DOHH2 (cell line): ENCODE measurements around the gene SPOCK3.

Experiments
- H3F3A ChIP-seq: fragments of 200-600 bp; sonication (generic), shearing (Covaris generic); 2 replicates; pipeline ENCODE4 v1.6.0; 2016; ENCODE audit warnings: antibody characterized with exemption, mild to moderate bottlenecking; ENCODE audit not compliant: control insufficient read depth, insufficient read depth
- H3K27ac ChIP-seq: fragments of 200-600 bp; sonication (generic); 2 replicates; pipeline ENCODE4 v1.5.1; 2014; ENCODE audit warnings: low read depth, mild to moderate bottlenecking, low read length, moderate library complexity
- H3K27me3 ChIP-seq: fragments of 200-600 bp; sonication (generic); 2 replicates; pipeline ENCODE4 v1.6.1; 2014; ENCODE audit warnings: mild to moderate bottlenecking, low read length, mixed read lengths; ENCODE audit not compliant: control insufficient read depth
- H3K36me3 ChIP-seq: fragments of 200-600 bp; sonication (generic); 2 replicates; pipeline ENCODE4 v1.6.1; 2014; ENCODE audit warnings: mild to moderate bottlenecking, low read length, moderate library complexity, mixed read lengths; ENCODE audit not compliant: control insufficient read depth
- H3K4me1 ChIP-seq: fragments of 200-600 bp; sonication (generic); 2 replicates; pipeline ENCODE4 v1.6.1; 2014; ENCODE audit warnings: mild to moderate bottlenecking, low read length, mixed read lengths; ENCODE audit not compliant: control insufficient read depth
- H3K4me2 ChIP-seq: fragments of 200-600 bp; sonication (generic); 2 replicates; pipeline ENCODE4 v1.6.0; 2014; ENCODE audit warnings: mild to moderate bottlenecking, low read length, moderate library complexity
- H3K4me3 ChIP-seq: fragments of 200-600 bp; sonication (generic); 2 replicates; pipeline ENCODE4 v1.5.1; 2014; ENCODE audit warnings: mild to moderate bottlenecking, low read length, mixed read lengths
- H3K79me2 ChIP-seq: fragments of 200-600 bp; sonication (generic); 2 replicates; pipeline ENCODE4 v1.6.1; 2014; ENCODE audit warnings: mild to moderate bottlenecking, low read length, mixed read lengths; ENCODE audit not compliant: control insufficient read depth
- H3K9me2 ChIP-seq: fragments of 200-600 bp; sonication (generic); replicated peaks from 2 replicates; pipeline ENCODE4 v1.6.1; 2014; ENCODE audit warnings: mild to moderate bottlenecking, low read length, mixed read lengths; ENCODE audit not compliant: control insufficient read depth
- H3K9me3 ChIP-seq: fragments of 200-600 bp; sonication (generic); 2 replicates; pipeline ENCODE4 v1.6.1; 2014; ENCODE audit warnings: antibody characterized with exemption, low read length, mixed read lengths; ENCODE audit not compliant: control insufficient read depth, insufficient read depth
- H4K20me1 ChIP-seq: fragments of 200-600 bp; sonication (generic); 2 replicates; pipeline ENCODE4 v1.6.0; 2014; ENCODE audit warnings: low read depth, mild to moderate bottlenecking, antibody characterized with exemption, low read length, moderate library complexity; ENCODE audit not compliant: control insufficient read depth, insufficient read depth
- CTCF ChIP-seq: fragments of 200-600 bp; sonication (generic); IDR thresholded peaks from one replicate; pipeline ENCODE4 v1.5.1; 2014; ENCODE audit warnings: antibody characterized with exemption, mild to moderate bottlenecking, low read depth, low read length; ENCODE audit not compliant: poor library complexity, severe bottlenecking
- EZH2phosphoT487 ChIP-seq: fragments of 200-600 bp; sonication (generic); IDR thresholded peaks from 2 replicates; pipeline ENCODE4 v1.6.1; 2017; ENCODE audit warnings: borderline replicate concordance, mild to moderate bottlenecking, antibody characterized with exemption, low read length, moderate library complexity, mixed read lengths

The SPOCK3 gene

GRCh38 chr4:166822386-166822785 lies 411.9 kb downstream of the SPOCK3 start:
- H3K27ac ChIP-seq: no peak overlapping the region

GRCh38 chr4:166816890-166817289 lies 417.4 kb downstream of the SPOCK3 start:
- H3K27ac ChIP-seq: no peak overlapping the region
- H3K9me3 ChIP-seq: no peaks in the 10 kb centered on the region
- H3K4me2 ChIP-seq: no peak overlapping the region
- no peaks in the 10 kb centered on the region for H3K36me3 ChIP-seq
- no peak overlapping the region for H3K4me3 ChIP-seq
- H4K20me1 ChIP-seq: no peaks in the 10 kb centered on the region
- H3K27me3 ChIP-seq: no peaks in the 10 kb centered on the region
- no peaks in the 10 kb centered on the region for H3F3A ChIP-seq
- H3K4me1 ChIP-seq: no peaks in the 10 kb centered on the region
- H3K9me2 ChIP-seq: no peaks in the 10 kb centered on the region
- no peaks in the 10 kb centered on the region for H3K79me2 ChIP-seq
- TF ChIP-seq EZH2phosphoT487 (no peak), CTCF (no peak)

More at GRCh38 chr4:166822386-166822785, 411.9 kb downstream of the SPOCK3 start:
- TF ChIP-seq CTCF (no peak), EZH2phosphoT487 (no peak)
- H3K27me3 ChIP-seq: no peaks in the 10 kb centered on the region
- no peaks in the 10 kb centered on the region for H3K9me2 ChIP-seq
- H3K4me2 ChIP-seq: no peak overlapping the region
- no peaks in the 10 kb centered on the region for H3K4me1 ChIP-seq
- no peaks in the 10 kb centered on the region for H3K36me3 ChIP-seq
- H3K4me3 ChIP-seq: no peak overlapping the region
- H3K79me2 ChIP-seq: no peaks in the 10 kb centered on the region
- H3F3A ChIP-seq: no peaks in the 10 kb centered on the region
- H4K20me1 ChIP-seq: no peaks in the 10 kb centered on the region
- no peaks in the 10 kb centered on the region for H3K9me3 ChIP-seq

GRCh38 chr4:166808380-166808779 lies 425.9 kb downstream of the SPOCK3 start:
- no peaks in the 10 kb centered on the region for H3K9me2 ChIP-seq
- H3K9me3 ChIP-seq: no peaks in the 10 kb centered on the region
- no peak overlapping the region for H3K27ac ChIP-seq
- H4K20me1 ChIP-seq: no peaks in the 10 kb centered on the region
- no peaks in the 10 kb centered on the region for H3K79me2 ChIP-seq
- H3K36me3 ChIP-seq: no peaks in the 10 kb centered on the region
- no peak overlapping the region for H3K4me3 ChIP-seq
- no peak overlapping the region for H3K4me2 ChIP-seq
- TF ChIP-seq CTCF (no peak), EZH2phosphoT487 (no peak)
- no peaks in the 10 kb centered on the region for H3F3A ChIP-seq
- H3K27me3 ChIP-seq: no peaks in the 10 kb centered on the region
- no peaks in the 10 kb centered on the region for H3K4me1 ChIP-seq

GRCh38 chr4:166802346-166802745 lies 431.9 kb downstream of the SPOCK3 start:
- Histone ChIP-seq H3K4me3 (no peak overlapping the region), H3F3A (no peaks in the 10 kb centered on the region), H3K79me2 (no peaks in the 10 kb centered on the region), H3K36me3 (no peaks in the 10 kb centered on the region), H4K20me1 (no peaks in the 10 kb centered on the region), H3K4me1 (no peaks in the 10 kb centered on the region), H3K27me3 (no peaks in the 10 kb centered on the region), H3K27ac (no peak overlapping the region), H3K9me2 (no peaks in the 10 kb centered on the region), H3K4me2 (no peak overlapping the region), H3K9me3 (no peaks in the 10 kb centered on the region; the same call in 1 of the 2 replicates)
- TF ChIP-seq CTCF: no peak
- no peak for TF ChIP-seq EZH2phosphoT487
